Activated B cell treated with CpG ODN at 0.5 μM for 24 hours (primary cell): Measurements from ENCODE around the gene EEF2K. TPM values are rescaled to one million over a fixed set of nuclear protein-coding genes. Genes with fewer than 3 reads are reported as not detected.
A peak's percentile ranks its signal among the peaks of the same experiment; 100 is the strongest.

ENCODE experiments used
- ATAC-seq: fragments of 200-7000 bp; cut with Tn5 transposase; one replicate; pipeline ENCODE4 v1.10.0; 2021; ENCODE audit warnings: low read depth, mild to moderate bottlenecking, moderate library complexity
- CTCF ChIA-PET: fragments of 350-600 bp; sonication (Branson Sonifier 250); formaldehyde crosslinking; loops from one replicate; lab custom pipeline; 2021; ENCODE audit warnings: antibody characterized with exemption; lab: Charles Lee
- POLR2A ChIA-PET: fragments of 350-600 bp; sonication (Branson Sonifier 250); formaldehyde crosslinking; loops from one replicate; lab custom pipeline; 2021; ENCODE audit warnings: antibody characterized with exemption; lab: Charles Lee
- DNase-seq: peaks from one replicate; pipeline ENCODE4 v3.0.0; 2022
- H3K27ac Mint-ChIP-seq: one replicate; pipeline ENCODE4 v1.8.0; 2020; ENCODE audit warnings: mixed read lengths
- H3K27me3 Mint-ChIP-seq: one replicate; pipeline ENCODE4 v1.8.0; 2021; ENCODE audit warnings: mixed read lengths
- H3K36me3 Mint-ChIP-seq: one replicate; pipeline ENCODE4 v1.8.0; 2021; ENCODE audit warnings: low read depth, mixed read lengths
- H3K4me1 Mint-ChIP-seq: one replicate; pipeline ENCODE4 v1.8.0; 2021; ENCODE audit warnings: mixed read lengths
- H3K4me3 Mint-ChIP-seq: one replicate; pipeline ENCODE4 v1.8.0; 2020; ENCODE audit warnings: mild to moderate bottlenecking, mixed read lengths
- H3K9me3 Mint-ChIP-seq: one replicate; pipeline ENCODE4 v1.8.0; 2020; ENCODE audit warnings: mixed read lengths
- intact Hi-C: fragments of 100-400 bp; cut with micrococcal nuclease; formaldehyde crosslinking; loops from one replicate; pipeline ENCODE4 v1.15.1; 2024
- total RNA-seq: library from RNA; stranded (reverse); gene quantifications from 2 replicates; pipeline ENCODE4 v1.2.3, GENCODE V29; 2022
- TF ChIP-seq, protein P1 (sequence below): fragments of 200-600 bp; IDR thresholded peaks from one replicate; pipeline ENCODE4 v1.8.0; 2022; ENCODE audit warnings: antibody characterized with exemption, mild to moderate bottlenecking

EEF2K gene
- total RNA-seq, 1 donor from 2014 or later = 29.7 TPM

DNA sequence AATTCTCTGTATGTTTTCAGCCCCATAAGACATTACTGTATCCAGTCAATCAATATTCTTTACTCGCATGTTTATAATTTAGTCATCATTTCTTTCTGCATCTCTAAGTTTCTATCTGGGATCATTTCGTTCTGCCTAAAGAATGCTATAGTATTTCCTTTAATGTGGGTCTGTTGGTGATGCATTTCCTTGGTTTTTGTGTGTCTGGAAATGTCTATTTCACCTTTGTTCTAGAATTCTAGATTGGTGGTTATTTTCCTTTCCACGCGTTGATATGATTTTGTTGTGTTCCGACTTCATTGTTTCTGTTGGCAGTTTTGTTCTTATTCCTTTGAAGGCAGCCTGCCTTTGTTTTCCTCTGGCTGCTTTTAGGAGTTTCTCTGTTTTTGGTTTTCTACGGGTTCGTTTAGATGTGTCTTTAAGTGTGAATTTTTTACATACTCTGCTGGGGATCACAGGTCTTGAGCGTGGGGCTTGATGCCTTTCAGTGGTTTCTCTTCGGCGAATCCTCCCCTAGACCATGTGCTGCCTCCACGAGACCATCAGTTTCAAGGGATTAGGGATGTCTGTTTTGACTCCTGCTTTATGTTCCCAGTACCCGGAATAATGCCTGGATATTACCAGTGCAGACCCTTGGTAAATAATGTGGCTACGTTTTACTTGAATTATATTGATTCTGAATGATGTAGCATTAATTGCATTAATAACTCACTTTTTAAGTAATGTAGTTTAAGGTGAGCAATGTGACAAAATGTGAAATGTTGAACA is 114.7 kb downstream of the EEF2K start:
- no peak overlapping the region for H3K27ac Mint-ChIP-seq
- H3K4me3 Mint-ChIP-seq = no peak overlapping the region
- H3K9me3 Mint-ChIP-seq = no peaks in the 10 kb centered on the region
- H3K4me1 Mint-ChIP-seq = no peaks in the 10 kb centered on the region
- CTCF ChIA-PET = interaction anchor here (0.6 to 1.4 kb wide), 8 partner anchors 9 to 101 kb away, joined by 3 to 5 read pairs (median 4); partner anchors contain the start of gene POLR3E
- H3K36me3 Mint-ChIP-seq = peaks cover 88% of the 10 kb centered on the region
- ATAC-seq = no peak
- DNase-seq = no peak
- TF ChIP-seq, protein P1, sequence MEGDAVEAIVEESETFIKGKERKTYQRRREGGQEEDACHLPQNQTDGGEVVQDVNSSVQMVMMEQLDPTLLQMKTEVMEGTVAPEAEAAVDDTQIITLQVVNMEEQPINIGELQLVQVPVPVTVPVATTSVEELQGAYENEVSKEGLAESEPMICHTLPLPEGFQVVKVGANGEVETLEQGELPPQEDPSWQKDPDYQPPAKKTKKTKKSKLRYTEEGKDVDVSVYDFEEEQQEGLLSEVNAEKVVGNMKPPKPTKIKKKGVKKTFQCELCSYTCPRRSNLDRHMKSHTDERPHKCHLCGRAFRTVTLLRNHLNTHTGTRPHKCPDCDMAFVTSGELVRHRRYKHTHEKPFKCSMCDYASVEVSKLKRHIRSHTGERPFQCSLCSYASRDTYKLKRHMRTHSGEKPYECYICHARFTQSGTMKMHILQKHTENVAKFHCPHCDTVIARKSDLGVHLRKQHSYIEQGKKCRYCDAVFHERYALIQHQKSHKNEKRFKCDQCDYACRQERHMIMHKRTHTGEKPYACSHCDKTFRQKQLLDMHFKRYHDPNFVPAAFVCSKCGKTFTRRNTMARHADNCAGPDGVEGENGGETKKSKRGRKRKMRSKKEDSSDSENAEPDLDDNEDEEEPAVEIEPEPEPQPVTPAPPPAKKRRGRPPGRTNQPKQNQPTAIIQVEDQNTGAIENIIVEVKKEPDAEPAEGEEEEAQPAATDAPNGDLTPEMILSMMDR = no peak
- intact Hi-C loops = no loop called here
- H3K27me3 Mint-ChIP-seq = no peaks in the 10 kb centered on the region
- POLR2A ChIA-PET = no interaction called here

DNA sequence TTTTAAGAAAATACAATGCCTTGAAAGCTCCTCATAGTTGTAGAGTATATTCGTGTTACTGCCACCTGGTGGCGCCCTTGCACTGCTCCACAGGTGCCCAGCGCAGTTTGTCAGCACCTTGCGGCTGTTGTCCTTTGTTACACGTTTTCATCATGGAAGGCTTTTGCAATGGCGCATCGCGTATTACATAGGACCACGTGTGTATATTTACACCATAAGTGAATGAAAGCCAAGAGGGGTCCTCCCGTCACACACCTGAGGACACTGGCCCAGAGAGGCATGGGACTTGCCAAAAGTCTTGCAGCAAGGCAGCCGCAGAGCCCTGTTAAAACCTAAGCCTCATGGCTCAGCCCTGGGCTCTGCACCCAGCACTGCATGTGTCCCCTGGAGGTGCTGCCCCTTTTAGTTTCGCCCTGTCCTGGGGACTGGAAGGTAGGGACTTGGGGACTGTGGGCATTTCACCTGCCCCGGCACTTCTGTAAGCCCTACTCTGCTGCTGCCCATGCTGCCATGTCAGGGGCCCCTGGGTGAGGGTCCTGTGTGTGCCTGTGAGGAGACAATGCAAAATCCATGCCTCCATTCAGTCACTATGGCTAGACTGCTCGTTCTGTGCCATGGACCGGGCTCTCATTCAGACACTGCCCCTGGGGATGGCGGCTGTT is 115.4 kb downstream of the EEF2K start:
- Mint-ChIP-seq H3K4me3 (no peak overlapping the region), H3K9me3 (no peaks in the 10 kb centered on the region), H3K27ac (no peak overlapping the region), H3K4me1 (no peaks in the 10 kb centered on the region), H3K27me3 (no peaks in the 10 kb centered on the region), H3K36me3 (peaks cover 87% of the 10 kb centered on the region)
- ATAC-seq (peak; percentile 58), DNase-seq (no peak)
- CTCF ChIA-PET = interaction anchor here (0.6 to 1.4 kb wide), 8 partner anchors 8 to 101 kb away, joined by 3 to 5 read pairs (median 4); partner anchors contain the start of gene POLR3E
- intact Hi-C loops = no loop called here
- POLR2A ChIA-PET = no interaction called here
- TF ChIP-seq, protein P1 = no peak

DNA sequence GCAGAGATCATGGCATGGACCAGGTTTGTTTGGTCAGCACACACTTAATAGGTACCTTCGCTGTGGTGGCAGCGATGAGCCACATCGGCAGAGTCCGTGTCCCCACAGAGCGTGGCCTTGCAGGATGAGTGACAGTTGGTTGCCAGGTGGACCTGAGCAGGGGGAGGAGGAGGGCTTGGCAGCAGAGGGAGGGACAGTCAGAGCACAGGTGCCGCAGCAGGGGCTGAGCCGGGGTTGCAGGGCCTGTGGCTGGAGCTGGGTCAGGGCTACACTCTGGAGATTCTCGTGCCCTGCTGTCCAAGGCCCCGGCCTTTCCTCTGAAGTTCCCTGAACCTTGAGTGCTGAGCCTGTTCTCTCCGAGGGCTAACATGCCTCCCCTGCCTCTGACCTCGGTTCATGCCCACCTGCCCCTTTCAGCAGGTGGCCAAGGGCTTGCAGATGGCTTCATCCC is 116.0 kb downstream of the EEF2K start:
- TF ChIP-seq, protein P1 = no peak
- H3K4me1 Mint-ChIP-seq = no peaks in the 10 kb centered on the region
- H3K9me3 Mint-ChIP-seq = no peaks in the 10 kb centered on the region
- ChIA-PET CTCF (interaction anchor here (1.4 kb wide), 1 partner anchor 21 kb away, joined by 4 read pairs; no protein-coding TSS in a partner anchor), POLR2A (no interaction called here)
- DNase-seq (no peak), ATAC-seq (no peak)
- peaks cover 89% of the 10 kb centered on the region for H3K36me3 Mint-ChIP-seq
- H3K4me3 Mint-ChIP-seq = no peak overlapping the region
- H3K27me3 Mint-ChIP-seq = no peaks in the 10 kb centered on the region
- intact Hi-C loops = no loop called here
- H3K27ac Mint-ChIP-seq = no peak overlapping the region

DNA sequence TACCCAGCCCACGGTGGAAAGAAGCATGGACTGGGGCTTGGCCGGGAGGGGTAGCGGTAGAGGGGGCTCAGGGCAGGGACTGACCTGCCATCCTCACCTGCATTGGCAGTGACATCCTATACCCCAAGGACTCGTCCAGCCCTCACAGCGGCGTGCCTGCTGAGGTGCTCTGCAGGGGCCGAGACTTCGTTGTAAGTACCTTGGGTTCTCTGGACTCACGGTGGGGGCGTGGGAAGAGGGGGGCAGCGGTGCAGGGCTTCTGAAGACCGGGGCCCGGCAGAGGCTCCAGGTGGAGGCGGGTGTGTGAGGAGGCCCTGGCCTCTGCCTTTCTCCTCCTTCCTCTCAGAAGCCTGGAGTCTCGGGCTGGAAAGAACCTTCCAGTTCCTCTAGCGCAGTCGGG is 116.7 kb downstream of the EEF2K start:
- ChIA-PET POLR2A (no interaction called here), CTCF (no interaction called here)
- Mint-ChIP-seq H3K4me3 (no peak overlapping the region), H3K9me3 (no peaks in the 10 kb centered on the region), H3K4me1 (no peaks in the 10 kb centered on the region), H3K36me3 (peaks cover 89% of the 10 kb centered on the region), H3K27ac (no peak overlapping the region), H3K27me3 (no peaks in the 10 kb centered on the region)
- TF ChIP-seq, protein P1 = no peak
- no peak for ATAC-seq
- intact Hi-C loops = no loop called here
- DNase-seq = no peak
